Panc1 (cell line): ENCODE results near the gene SLC39A5.

Source experiments
- TCF7L2 ChIP-seq: IDR thresholded peaks from 2 replicates; pipeline ENCODE4 v1.6.1; 2011; ENCODE audit warnings: mild to moderate bottlenecking, low read depth, low read length, inconsistent platforms
- TF ChIP-seq, protein P1 (sequence below): fragments of 450-650 bp; IDR thresholded peaks from 2 replicates; pipeline ENCODE4 v1.5.1; 2017; ENCODE audit warnings: mild to moderate bottlenecking

DNA sequence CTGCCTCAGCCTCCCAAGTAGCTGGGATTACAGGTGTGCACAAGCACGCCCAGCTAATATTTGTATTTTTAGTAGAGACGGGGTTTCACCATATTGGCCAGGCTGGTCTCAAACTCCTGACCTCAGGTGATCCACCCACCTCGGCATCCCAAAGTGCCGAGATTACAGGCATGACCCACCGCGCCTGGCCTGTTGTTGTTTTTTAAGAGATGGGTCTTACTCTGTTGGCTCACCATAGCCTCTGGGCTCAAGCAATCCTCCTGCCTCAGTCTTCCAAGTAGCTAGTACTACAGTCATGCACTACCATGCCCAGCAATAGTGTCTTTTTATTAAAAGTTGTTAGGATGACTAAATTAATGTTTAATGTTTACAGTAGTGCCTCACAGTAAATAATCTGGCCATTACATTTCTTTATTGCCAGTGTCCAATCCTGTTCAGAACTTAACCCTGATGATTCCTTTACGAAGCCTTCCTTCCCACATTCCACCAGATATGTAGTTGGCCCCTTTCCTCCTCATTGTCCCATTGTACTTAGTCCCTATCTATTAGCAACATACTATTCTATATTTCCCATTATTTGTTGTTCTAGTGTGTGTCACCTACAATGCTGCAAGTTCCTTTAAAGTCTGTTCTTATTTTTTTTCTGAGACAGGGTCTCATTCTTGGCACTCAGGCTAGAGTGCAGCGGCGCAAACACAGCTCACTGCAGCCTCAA lies 31.8 kb upstream of the SLC39A5 start:
- TF ChIP-seq, protein P1, sequence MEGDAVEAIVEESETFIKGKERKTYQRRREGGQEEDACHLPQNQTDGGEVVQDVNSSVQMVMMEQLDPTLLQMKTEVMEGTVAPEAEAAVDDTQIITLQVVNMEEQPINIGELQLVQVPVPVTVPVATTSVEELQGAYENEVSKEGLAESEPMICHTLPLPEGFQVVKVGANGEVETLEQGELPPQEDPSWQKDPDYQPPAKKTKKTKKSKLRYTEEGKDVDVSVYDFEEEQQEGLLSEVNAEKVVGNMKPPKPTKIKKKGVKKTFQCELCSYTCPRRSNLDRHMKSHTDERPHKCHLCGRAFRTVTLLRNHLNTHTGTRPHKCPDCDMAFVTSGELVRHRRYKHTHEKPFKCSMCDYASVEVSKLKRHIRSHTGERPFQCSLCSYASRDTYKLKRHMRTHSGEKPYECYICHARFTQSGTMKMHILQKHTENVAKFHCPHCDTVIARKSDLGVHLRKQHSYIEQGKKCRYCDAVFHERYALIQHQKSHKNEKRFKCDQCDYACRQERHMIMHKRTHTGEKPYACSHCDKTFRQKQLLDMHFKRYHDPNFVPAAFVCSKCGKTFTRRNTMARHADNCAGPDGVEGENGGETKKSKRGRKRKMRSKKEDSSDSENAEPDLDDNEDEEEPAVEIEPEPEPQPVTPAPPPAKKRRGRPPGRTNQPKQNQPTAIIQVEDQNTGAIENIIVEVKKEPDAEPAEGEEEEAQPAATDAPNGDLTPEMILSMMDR, result no peak
- TF ChIP-seq TCF7L2, result no peak
